ENCODE data around the gene KLHL13.
"Not testable (repeated sequence)": the region's sequence is repeated elsewhere in the genome, so short reads cannot be mapped to it uniquely, and the experiment has no call there.

The KLHL13 gene

GRCh38 chrX:117992192-117992723, 124.4 kb downstream of the KLHL13 start:
- DNase-seq (ENCODE audit: low read depth): no peak

GRCh38 chrX:117990438-117990837, 126.2 kb downstream of the KLHL13 start:
- DNase-seq (ENCODE audit: low read depth): no peak

- no peak for DNase-seq (ENCODE audit: low read depth)
Observed at GRCh38 chrX:117989512-117989911, 127.1 kb downstream of the KLHL13 start.

- no peak for DNase-seq (ENCODE audit: low read depth)
Observed at GRCh38 chrX:117987373-117987772, 129.2 kb downstream of the KLHL13 start.

GRCh38 chrX:117985241-117985640, 131.4 kb downstream of the KLHL13 start:
- no peak for DNase-seq (ENCODE audit: low read depth)

- DNase-seq (ENCODE audit: low read depth): no peak
Observed at GRCh38 chrX:117982694-117983392, 133.8 kb downstream of the KLHL13 start.

GRCh38 chrX:117978402-117978801, 138.2 kb downstream of the KLHL13 start:
- no peak for DNase-seq (ENCODE audit: low read depth)

- no peak for DNase-seq (ENCODE audit: low read depth)
Observed at GRCh38 chrX:117977526-117977925, 139.1 kb downstream of the KLHL13 start.

- no peak for DNase-seq (ENCODE audit: low read depth)
Observed at GRCh38 chrX:117973110-117973807, 143.4 kb downstream of the KLHL13 start.

- DNase-seq (ENCODE audit: low read depth): no peak
Observed at GRCh38 chrX:117972711-117973109, 143.9 kb downstream of the KLHL13 start.

GRCh38 chrX:117969782-117970181, 146.8 kb downstream of the KLHL13 start:
- DNase-seq (ENCODE audit: low read depth): no peak

GRCh38 chrX:117969328-117969727, 147.3 kb downstream of the KLHL13 start:
- DNase-seq (ENCODE audit: low read depth): no peak

GRCh38 chrX:117959045-117959444, 157.6 kb downstream of the KLHL13 start:
- DNase-seq (ENCODE audit: low read depth): no peak

- DNase-seq (ENCODE audit: low read depth): no peak
Observed at GRCh38 chrX:117957128-117957527, 159.5 kb downstream of the KLHL13 start.

GRCh38 chrX:117939296-117939695, 177.3 kb downstream of the KLHL13 start:
- not testable (repeated sequence) for DNase-seq (ENCODE audit: low read depth)

GRCh38 chrX:117936118-117936517, 180.5 kb downstream of the KLHL13 start:
- no peak for DNase-seq (ENCODE audit: low read depth)

- DNase-seq (ENCODE audit: low read depth): not testable (repeated sequence)
Observed at GRCh38 chrX:117930116-117930515, 186.5 kb downstream of the KLHL13 start.

GRCh38 chrX:117919755-117920154, 196.9 kb downstream of the KLHL13 start:
- no peak for DNase-seq (ENCODE audit: low read depth)

GRCh38 chrX:117910216-117910615, 206.4 kb downstream of the KLHL13 start:
- DNase-seq (ENCODE audit: low read depth): no peak

GRCh38 chrX:117898226-117898625, 218.4 kb downstream of the KLHL13 start:
- DNase-seq (ENCODE audit: low read depth): no peak

- no peak for DNase-seq (ENCODE audit: low read depth)
Observed at GRCh38 chrX:117895418-117895817, 221.2 kb downstream of the KLHL13 start.

GRCh38 chrX:117892469-117892868, 224.1 kb downstream of the KLHL13 start:
- no peak for DNase-seq (ENCODE audit: low read depth)

GRCh38 chrX:117871796-117872195, 244.8 kb downstream of the KLHL13 start:
- no peak for DNase-seq (ENCODE audit: low read depth)
